NCI-H345 treated with DMSO at 0.1 percent for 48 hours (cell line): ENCODE measurements around the gene CCT6A.
"Not testable (repeated sequence)": the region's sequence is repeated elsewhere in the genome, so short reads cannot be mapped to it uniquely, and the experiment has no call there.

Experiments
- DNase-seq: peaks from one replicate; lab custom pipeline; 2025; ENCODE audit not compliant: unreplicated experiment; lab: John Stamatoyannopoulos, UW

CCT6A gene

GRCh38 chr7:56098187-56099008, 46.8 kb downstream of the CCT6A start:
- DNase-seq = not testable (repeated sequence)

- DNase-seq = no peak
Observed at GRCh38 chr7:56099653-56100052, 48.1 kb downstream of the CCT6A start.

- DNase-seq = not testable (repeated sequence)
Observed at GRCh38 chr7:56104138-56104537, 52.6 kb downstream of the CCT6A start.

- no peak for DNase-seq
Observed at GRCh38 chr7:56105508-56105907, 53.9 kb downstream of the CCT6A start.

DNA sequence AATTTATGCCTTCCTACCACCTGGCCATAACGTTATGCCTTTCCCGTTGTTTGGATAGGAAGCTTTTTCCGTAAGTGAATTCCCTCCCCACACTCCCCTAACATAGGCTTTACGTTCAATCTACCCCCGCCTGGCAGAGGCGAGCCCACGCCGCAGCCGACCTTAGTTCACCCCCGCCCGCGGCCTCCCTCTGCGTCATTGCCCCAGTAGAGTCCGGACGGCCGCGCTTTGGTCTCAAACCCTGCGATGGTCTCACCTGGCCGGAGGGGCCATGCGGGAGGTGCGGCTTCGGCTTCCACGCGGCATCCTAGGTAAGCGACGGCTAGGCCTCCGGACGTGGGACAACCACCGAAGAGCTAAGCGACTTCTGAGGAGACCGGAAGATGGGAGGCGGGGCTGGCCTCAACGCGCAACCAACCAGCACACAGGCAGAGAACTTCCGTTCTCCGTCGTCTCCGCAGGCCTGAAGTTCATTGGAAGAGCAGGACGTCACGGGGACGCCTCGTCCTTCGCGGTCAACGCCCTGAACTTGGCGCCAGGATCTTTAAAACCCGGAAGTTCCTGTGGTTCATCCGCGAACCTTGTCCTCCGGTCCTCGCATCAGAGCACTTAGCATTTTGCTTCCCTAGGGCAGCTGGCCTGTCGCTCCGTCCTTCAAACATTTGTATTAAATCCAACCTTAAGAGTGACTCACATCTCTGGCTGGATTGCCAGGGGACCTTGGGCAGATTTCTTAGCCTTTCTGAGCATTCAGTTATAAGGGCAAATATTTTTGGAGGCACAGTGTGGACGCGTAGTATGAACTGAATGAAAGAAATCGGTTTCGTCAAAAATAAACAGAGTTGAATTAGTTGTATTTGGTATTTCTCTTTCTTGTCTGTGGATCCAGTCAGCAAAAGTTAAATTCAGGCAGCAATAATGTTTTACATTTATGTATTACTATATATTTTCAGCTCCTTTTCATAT, 54.8 kb downstream of the CCT6A start, which contains the start of gene CHCHD2:
Gene CHCHD2, minus strand, starts transcription at position 369 of the 966 bp plus-strand sequence. Its CDS starts 63 bp downstream, at position 306.
- DNase-seq = peak; percentile 98

DNA sequence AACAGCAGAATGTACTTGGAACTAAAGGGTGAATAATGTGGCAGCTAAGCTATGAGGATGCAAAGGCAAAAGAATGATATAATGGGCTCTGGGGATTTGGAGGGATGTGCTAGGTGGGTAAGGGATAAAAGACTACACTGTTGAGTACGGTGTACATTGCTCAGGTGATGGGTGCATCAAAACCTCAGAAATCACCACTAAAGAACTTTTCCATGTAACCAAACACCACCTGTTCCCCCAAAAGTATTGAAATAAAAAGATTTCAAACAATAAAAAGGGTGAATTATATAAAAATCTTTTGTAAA, 56.3 kb downstream of the CCT6A start:
- DNase-seq = no peak

DNA sequence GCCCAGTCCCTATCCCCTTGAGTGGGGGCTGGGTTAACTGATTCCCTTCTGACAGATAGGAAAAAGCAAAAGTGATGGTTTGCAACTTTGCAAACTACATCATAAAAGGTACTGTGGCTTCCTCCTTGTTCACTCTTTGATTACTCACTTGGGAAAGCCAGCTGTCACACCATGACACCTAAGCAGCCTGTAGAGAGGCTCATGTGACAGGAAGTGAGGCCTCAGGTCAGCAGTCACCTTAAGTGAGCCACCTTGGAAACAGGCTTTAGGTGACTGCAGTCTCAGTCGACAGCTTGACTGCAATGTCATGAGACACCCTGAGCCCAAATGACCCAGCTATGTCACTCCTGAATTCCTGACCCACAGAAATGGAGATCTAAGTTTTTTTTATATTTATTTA, 59.0 kb downstream of the CCT6A start:
- DNase-seq = no peak

GRCh38 chr7:56112244-56112643, 60.7 kb downstream of the CCT6A start:
- not testable (repeated sequence) for DNase-seq
